HG02938 (cell line): ENCODE results near the gene STRA6.

Source experiments
- ATAC-seq: cut with Tn5 transposase; IDR thresholded peaks from one replicate; pipeline ENCODE4 v1.9.1; 2021; ENCODE audit warnings: mild to moderate bottlenecking, moderate library complexity; ENCODE audit not compliant: unreplicated experiment

Gene STRA6

DNA sequence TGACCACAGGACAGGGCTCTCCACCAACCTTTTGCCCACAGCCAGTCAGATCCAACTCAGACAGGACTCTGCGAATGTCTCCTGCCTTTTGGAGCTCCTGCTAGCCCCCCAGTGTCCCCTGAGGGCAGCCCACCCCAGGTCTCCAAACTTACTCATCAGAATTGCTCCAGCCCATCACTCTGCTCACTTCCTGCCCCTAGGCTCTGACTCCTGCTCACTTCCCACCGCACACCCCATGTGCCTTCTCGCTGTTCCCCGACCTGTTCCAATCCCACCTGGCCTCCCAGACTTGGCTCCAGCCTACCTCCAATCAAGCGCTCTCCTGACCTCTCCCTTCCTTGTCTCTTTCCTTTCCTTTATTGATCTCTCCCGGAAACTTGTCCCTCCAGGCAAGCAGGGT is 5.9 kb upstream of the STRA6 start:
- ATAC-seq = no peak

- no peak for ATAC-seq
These were observed 5.3 kb upstream of the STRA6 start for GRCh38 chr15:74207652-74208440.

GRCh38 chr15:74206801-74207281 is 4.3 kb upstream of the STRA6 start:
- no peak for ATAC-seq

DNA sequence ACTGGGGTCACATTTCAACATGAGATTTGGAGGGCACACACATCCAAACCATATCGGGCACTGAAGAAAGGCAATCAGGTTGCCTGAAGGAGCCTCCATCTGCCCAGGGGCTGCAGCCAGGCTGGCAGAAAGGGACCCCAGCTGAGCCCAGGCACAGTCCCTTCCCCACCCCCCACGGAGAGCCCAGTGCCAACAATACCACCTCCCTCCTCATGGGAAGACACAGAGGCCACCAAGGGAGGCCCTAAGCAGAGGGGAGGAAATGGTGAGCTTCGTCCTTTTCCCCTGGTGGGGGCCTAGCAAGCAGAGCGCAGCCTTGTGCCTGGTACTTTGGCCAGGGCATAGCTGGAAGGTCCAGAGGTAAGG is 3.0 kb upstream of the STRA6 start:
- no peak for ATAC-seq

DNA sequence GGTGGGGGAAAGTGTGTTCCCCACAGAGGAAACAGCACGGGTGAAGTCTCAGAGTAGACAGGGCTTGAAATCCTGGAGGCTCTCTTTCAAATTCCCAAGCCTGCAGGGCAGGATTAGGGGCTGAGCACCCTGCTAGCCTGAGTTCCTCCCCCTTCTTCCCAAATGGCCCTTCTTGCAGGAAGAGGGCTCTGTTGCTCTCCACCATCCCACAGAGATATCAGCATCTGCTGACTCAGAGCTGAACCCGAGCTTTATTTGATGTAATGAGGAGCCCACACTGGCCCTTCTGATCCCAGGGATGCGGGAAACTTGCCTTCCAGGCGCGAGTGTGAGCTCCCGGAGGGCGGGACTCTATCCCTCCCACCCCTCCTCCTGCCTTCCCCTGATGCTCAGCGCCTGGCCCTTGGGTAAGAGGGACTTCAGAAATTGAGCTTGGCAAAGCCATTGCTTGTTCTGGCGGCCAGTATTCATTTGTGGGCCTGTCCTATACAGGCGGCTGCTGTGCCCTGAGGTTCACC is 1.4 kb upstream of the STRA6 start:
- no peak for ATAC-seq

- ATAC-seq = no peak
These were observed 722 bp downstream of the STRA6 start for GRCh38 chr15:74201710-74202420.

DNA sequence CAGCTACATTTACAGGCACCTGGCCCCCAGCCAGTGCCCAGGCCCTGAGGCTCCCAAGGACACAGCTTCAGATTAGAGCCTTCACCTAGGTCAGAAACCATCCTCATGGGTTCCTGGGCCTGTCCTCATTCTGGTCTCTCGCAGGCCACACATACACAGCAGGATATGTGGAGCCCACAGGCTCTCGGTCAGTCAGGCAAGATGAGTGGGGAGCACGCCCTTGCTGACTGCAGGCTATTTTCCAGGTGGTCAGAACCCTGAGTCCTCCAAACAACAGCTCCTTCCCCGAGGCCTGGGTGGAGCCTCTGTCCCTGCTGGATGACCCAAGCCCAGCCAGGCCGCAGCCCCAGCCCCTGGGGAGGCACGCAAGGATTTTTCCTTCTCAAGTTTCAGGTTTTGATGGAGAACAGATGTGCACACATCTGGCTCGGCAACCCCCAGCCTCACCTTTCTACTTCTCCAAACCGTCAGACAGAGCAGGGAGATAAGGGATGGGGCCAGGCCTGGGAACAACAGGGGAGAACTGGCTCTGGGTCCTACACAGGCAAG is 1.6 kb downstream of the STRA6 start:
- ATAC-seq = no peak

GRCh38 chr15:74200412-74200815 is 2.2 kb downstream of the STRA6 start:
- ATAC-seq = no peak

GRCh38 chr15:74199297-74199652 is 3.3 kb downstream of the STRA6 start:
- no peak for ATAC-seq

DNA sequence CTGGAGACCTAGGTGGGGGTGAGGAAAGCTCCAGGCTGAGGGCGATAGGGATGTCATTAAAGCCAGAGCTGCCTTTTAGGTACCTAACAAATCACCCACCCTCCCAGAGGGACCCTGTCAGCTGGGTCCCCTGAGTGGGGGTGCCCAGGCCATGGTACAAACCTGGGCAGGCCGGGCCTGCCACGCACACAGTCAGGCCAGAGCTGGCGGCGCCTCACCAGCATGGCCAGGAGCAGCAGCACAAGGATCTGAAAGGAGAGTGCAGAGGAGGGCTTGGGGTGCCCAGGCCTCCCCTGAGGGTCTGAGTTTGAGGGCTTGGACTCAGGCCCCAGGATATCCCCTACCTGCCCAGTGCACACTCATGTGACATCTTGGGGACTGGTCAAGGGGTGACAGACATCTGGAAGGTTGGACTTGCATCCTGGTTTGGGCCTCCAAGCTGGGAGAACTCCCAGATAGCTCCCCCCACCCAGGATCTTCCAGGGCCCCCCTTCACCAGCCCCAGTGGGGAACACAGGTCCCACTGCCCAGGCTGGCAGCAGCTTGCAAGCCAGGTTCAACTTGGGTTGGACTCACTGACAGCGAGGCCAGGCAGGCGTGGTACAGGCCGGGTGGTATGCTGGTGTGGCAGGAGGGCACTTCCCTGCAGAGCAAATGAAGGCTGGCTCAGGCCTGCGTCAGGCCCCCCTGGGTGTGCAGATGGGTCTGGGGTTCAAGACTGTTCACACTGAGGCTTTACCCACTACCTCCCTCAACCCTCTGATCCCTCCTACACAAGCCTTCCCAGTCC is 5.2 kb downstream of the STRA6 start:
- ATAC-seq = no peak

- ATAC-seq = no peak
These were observed 6.4 kb downstream of the STRA6 start for GRCh38 chr15:74196175-74196574.

- ATAC-seq = no peak
These were observed 7.7 kb downstream of the STRA6 start for GRCh38 chr15:74194572-74195559.

DNA sequence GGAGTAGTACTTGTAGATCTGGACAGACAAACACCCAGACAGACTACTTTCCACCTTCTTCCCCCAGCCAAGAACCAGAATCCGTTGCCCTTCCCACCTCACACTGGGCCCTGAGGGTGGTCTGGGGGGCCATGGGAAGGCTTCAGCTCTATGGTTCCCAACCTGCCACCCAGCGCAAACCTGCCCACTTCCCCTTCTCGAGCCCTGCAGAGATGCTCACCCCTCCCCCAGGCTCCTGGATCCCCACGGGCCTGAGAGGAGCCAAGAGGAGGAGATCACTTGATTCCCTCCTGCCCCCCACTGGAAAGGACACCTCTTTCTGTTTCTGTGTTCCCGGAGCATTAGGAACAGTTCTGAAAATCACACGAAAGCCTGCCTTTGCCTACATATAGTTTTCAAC is 8.7 kb downstream of the STRA6 start:
- no peak for ATAC-seq

DNA sequence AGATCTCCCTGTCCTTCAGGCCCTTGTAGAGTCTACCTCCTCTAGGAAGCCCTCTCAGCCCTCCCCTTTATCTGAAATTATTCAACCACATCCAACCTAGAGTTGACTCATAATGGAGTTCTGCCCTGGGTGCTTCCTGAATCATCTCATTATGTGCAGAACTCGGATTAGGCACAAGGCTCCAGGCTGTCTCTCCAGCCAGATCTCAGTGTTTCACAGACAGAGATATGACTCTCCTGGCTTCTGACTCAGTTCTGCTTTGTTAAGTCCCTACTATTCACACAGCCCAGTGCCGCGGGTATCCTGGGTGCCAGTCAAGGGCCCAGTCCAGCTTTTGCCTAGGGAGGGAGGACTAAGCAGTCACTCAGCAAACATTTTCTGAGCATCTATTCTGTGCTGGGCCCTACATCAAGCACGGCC is 9.3 kb downstream of the STRA6 start:
- no peak for ATAC-seq

- ATAC-seq = no peak
These were observed 9.8 kb downstream of the STRA6 start for GRCh38 chr15:74192751-74193150.

DNA sequence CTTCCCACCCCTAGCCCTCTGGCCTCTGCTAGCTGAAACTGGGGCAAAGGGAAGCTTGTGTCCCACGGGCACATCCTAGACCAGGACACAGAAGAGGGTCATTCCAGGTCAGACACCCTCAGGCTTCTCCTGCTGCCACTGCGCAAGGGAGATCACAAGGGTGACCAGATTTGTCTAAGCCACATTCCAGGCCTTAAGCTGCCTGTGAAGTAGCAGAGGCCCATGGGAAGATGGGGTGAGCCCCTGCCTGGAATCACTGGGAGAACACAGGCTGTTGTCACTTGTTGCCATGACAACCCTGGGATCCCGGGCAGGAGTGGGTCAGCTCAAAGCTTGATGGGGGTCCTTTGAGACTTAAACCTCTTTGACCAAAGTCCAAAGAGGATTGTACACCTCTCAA is 10.8 kb downstream of the STRA6 start:
- ATAC-seq = no peak

DNA sequence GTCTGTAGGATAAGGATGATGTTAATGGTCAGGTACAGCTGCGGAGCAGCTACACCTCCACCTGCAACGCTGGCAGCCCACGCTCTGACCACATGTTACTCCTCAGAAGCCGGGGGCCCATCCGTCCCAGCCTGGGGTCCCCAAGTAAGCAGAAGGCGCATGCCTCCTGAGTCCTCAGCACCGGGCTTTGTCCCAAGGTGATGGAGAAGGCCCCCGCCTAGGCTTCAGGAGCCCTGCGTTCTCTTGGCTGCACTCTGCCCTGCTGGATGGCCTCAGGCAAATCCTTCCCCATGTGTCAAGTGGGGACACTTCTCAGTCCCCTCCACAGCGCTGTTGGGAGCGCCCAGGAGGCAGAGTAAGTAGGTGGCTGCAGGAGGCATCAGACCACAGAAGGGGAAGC is 14.4 kb downstream of the STRA6 start:
- no peak for ATAC-seq

DNA sequence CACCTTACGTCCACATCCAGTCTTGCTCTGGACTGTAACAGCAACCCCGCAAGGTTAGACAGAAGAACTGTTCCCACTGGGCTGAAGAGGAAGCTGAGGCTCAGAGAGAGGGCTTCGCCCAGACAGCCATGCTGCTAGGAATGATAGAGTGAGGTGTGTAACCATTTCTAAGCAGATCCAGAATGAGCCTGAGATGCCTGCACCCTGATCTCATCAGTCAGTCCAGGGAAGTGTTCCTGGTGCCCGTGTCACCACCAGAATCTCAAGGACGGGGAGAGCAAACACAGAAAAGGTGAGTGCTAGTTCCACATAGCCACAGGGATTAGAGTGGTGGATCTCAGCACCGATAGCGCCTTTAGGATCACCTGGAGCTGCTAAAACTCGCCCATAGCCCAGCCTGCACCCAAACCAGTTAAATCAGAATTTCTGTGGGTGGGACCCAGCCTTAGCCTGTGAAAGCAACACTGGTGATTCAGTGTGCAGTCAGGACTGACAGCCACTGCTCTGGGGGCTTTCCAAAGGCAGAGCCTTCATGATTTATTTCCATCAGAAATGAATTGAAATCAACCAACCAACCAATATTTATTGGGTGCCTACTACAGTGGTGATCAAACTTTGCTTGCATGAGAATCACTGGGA is 16.8 kb downstream of the STRA6 start:
- ATAC-seq = no peak

DNA sequence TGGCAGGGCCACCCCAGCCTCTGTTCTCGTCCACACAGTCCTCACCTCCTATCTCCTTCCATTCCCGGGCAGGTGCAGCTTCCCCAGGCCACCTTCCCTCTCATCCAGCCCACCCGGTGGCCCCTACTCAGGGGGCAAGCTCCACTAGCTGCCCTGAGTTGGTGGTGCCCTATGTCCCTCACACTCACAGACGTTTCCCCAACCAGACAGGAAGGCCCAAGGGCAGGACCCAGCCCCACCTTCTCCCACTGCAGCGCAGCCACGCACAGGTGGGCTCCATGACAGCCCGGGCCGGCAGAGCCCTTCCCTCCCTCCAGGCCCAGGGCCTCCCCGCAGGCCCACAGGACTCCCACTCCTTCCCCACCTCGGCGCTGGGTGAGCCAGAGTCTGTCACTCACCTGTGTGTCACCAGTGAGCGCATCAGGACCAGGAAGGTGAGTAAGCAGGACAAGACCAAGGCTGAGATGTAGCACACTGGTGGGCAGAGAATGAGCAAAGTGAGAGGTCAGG is 17.9 kb downstream of the STRA6 start:
- no peak for ATAC-seq
